DMS53 treated with DMSO at 0.1 percent for 48 hours (cell line): ENCODE data around the gene LRR1.
"Not testable (repeated sequence)": the region's sequence is repeated elsewhere in the genome, so short reads cannot be mapped to it uniquely, and the experiment has no call there.

Experiments used
- DNase-seq: peaks from one replicate; lab custom pipeline; 2025; ENCODE audit not compliant: unreplicated experiment; lab: John Stamatoyannopoulos, UW

The LRR1 gene

GRCh38 chr14:49598485-49599300, at the start of gene LRR1:
LRR1 (plus strand) TSS chr14:49598940; CDS start chr14:49599021, 81 bp downstream.
- DNase-seq: peak; percentile 79

DNA sequence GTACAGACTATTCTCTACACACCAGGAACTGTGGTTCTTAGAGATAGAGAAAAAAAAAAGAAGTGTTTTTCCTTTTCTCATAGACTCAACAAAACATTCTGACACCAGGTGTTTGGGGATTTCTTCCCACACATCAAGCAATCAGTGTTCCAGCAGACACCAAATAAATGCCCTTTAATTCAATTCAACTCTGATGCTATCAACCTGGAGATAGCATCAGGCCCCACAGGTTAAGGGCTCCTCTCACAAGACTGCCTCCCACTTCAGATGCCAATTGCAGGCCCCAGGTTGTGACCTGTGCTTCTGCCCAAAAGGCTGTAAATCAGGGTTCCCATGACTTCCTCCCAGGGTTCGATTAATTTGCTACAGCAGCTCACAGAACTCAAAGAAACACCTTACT, 49.3 kb upstream of the LRR1 start:
- no peak for DNase-seq

- DNase-seq: no peak
These were observed 48.9 kb upstream of the LRR1 start for GRCh38 chr14:49549881-49550280.

DNA sequence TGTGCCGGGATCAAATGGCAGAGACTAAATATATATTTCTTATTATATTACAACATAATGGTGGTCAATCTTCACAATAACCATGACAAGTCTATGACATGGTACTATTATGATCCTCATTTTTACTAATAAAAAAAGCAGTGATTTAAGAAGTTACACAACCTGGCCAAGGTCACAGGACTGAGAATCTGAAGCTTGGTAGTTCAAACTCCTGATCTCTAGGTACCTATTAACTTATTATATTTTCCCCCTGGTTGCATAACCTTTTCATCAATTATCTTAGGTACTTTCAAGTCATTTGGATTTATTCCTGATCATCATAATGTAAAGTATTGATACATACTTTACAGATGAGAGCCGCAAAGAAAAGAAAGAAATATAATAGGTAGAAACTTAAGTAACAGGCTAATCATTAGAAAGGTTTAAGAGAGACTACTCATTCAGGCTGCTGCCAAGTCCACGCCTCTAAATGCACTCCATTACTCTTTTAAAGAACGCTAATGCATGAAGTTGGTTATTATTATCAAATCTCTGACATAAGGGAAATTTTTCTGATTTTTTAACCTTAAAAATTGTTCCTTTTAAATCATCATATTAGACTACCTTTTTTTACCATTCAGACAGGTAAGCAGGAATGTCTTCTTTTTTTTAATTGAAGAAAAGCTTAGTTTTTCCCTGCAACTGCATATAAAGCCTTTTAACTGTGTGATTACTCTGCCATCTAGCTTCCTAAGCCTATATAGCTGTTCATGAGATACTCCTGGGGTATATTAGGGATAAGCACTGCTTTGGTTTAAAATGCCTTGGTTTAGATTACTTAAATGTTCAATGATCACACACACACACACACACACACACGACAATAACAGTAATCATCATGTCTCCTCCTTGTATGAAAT, 48.2 kb upstream of the LRR1 start:
- DNase-seq: no peak

DNA sequence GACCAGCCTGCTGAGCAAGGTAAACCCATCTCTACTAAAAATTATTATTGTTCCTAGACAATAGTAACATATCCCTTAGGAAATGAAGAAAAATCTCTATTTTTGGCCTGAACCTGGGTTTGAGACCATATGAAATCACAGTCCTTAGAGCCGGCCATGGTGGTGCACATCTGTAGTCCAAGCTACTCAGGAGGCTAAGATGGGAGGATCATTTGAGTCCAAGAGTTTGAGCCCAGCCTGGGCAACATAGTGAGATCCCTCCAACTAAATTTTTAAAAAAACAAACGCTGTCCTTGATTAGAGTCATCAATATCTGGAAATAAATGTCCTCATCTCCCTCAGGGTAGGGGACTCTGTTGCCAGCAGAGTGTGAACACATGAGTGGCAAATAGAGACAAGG, 47.2 kb upstream of the LRR1 start:
- DNase-seq: no peak

DNA sequence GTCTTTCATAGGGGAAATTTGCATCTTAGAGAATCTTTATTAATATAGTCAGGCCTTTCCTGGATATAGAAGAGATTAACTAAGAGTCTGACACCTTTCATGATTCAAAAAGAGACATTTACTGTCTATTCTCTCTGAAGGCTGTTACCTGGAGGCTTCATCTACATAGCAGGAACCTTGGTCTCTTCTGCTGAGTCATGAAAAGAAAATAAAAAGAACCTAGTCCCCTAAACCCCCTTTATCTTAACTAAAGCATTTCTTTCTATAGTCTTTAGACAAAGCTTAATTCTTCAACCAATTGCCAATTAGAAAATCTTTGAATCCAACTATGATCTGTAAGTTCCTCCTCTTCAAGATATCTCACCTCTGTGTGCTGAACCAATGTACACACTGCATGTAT, 45.6 kb upstream of the LRR1 start:
- no peak for DNase-seq

GRCh38 chr14:49553892-49554291, 44.8 kb upstream of the LRR1 start:
- peak; percentile 54 for DNase-seq

GRCh38 chr14:49559979-49560768, 38.6 kb upstream of the LRR1 start:
- no peak for DNase-seq

- DNase-seq: no peak
These were observed 32.0 kb upstream of the LRR1 start for GRCh38 chr14:49566714-49567113.

GRCh38 chr14:49569281-49569680, 29.5 kb upstream of the LRR1 start:
- no peak for DNase-seq

- no peak for DNase-seq
These were observed 24.7 kb upstream of the LRR1 start for GRCh38 chr14:49574038-49574437.

DNA sequence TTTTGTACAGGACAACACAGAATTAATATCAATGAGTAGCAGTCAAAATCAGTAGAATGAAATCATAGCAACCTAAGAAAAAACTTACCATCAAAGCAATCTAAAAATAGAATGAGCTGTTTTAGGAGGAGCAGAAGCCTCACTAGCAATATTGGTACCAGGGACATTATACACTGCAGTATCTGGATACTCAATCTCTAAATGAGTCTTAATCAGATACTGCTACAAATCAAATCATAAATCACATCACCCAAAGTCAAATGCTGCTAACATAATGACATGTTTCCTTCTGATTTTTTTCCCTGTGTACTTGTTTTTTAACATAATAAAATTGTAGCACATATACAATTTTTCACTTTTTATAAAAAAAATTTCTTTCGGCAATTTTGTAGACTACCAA, 20.6 kb upstream of the LRR1 start:
- no peak for DNase-seq

DNA sequence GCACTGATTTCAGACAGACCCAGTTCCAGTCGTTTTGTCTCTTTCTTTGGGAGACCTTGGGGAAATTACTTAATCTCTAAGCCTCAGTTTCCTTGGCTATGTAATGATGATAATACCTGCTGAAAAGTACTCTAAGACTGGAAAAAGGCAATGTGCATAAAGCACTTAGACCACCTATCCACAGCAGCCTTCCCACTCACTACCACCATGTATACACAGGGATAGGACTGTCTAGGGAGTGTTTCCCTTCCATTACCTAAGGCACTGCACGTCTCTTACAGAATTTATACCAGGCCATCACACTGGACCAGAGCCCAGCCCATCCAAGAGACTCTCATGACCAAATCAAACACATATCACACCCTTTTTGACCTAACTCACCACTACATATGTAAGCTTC, 18.9 kb upstream of the LRR1 start:
- no peak for DNase-seq

GRCh38 chr14:49581209-49582112, 17.3 kb upstream of the LRR1 start:
- DNase-seq: no peak

DNA sequence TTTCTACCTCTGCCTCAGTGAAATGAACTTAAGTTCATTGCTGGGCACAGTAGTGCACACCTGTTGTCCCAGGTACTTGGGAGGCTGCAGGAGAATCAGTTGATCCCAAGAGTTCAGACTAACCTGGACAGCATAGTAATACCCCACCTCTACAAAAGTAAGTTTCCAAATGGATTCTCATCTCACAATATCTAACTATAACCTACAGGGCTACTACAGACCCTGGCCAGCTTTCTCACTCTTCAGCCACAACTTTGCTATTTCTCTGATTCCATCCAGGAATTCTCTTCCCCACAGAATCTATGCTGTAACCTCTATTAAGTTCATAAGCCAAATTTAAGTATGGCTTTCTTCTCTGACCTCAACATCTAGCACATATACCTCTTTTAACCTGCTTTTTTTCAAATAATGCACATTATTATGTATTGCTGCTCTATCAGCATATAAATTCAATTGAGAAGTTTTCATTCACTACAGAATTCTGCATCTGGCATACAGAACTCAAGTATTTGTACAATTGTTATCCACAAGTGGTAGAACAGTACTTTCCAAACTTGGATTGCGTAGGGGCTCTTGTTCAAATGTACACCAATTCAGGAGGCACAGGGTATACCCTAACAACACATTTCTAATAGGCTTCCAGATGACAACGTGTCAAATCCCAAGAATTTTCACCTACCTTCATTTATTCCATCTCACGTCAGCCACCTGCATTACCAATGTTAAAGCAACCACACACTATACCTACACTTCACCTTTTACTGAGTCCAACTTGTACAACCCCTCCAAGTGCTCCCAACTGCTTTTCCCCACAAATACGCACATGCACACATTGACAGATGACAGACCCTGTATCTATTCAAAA, 16.4 kb upstream of the LRR1 start:
- DNase-seq: no peak

DNA sequence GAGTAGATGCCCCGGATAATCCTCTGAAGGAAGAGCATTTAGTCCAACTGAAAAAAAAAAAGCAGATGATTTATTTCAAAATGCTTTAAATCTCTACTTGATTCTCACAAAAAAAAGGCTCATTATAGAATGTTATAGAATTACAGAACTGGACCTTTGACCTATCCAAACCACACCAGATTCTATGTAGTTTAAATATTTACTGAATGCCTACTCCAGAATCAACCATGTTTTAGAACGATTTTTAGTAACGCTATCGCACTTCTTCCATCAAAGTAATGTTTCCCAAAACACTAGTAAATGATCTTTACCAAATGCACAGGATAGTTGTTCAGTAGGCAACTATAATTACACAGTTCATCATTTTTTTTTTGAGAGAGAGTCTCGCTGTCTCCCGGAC, 15.1 kb upstream of the LRR1 start:
- DNase-seq: no peak

DNA sequence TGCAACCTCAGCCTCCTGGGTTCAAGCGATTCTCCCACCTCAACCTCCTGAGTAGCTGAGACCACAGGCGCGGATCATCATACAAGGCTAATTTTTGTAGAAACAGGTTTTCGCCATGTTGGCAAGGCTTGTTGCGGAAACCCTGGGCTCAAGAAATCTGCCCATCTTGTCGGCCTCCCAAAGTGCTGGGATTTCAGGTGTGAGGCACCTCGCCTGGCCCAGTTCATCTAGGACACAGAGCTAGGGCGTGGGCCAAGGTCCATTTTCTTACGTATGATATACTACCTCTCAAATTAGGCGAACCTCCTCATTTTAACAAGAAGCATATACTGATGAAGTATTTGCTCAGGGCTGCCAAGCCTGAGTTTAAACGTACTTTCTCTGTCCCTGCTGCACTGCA, 14.7 kb upstream of the LRR1 start:
- DNase-seq: no peak

- not testable (repeated sequence) for DNase-seq
These were observed 13.6 kb upstream of the LRR1 start for GRCh38 chr14:49584981-49585640.
